Epidermal melanocyte (primary cell): ENCODE data around the gene TEX30.
"Not testable (repeated sequence)": the region's sequence is repeated elsewhere in the genome, so short reads cannot be mapped to it uniquely, and the experiment has no call there.

Source experiments
- DNase-seq: peaks from one replicate; pipeline ENCODE4 v3.0.0; 2011; ENCODE audit warnings: low spot score; ENCODE audit not compliant: insufficient read length

TEX30 gene

DNA sequence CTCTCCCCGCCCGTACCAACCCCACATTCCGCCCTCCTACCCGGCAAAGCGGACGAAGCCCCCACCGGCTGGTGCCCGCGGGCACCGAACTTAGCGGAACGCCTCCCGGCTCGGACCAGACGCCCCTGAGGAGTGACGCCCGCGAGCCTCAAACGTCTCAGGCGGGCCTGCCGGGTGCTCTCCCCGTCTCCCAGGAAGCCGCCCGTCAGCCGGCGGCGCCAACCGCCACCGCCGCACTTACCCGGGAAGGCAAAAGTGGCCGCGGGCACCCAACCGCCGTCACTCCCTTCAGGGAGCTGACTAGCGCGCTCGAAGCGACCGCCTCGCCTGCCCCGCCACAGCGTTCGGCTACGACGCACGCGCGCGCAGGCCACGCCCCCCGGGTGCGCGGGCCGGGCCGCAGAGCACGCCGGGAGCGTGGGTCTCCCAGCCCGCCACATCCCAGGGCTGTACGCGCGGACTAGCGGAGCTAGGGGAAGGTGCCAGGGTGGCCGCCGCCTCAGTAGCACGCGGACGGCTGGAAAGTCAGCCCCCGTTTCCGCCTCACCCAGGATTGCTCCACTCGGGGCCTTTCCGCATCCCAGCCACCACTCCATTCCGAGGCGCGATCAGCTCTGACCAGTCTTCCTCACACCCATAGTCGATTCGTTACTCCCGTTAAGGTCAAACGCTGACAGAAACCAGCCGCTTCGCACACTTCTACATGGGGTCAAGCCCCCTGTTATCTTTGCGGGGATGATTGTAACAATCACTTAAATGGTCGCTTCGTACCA, at the start of gene TEX30:
Gene TEX30 (minus strand): TSS at position 346 of the 773 bp plus-strand sequence. CDS start 3,760 bp downstream, outside the sequence.
- peak; percentile 62 for DNase-seq

DNA sequence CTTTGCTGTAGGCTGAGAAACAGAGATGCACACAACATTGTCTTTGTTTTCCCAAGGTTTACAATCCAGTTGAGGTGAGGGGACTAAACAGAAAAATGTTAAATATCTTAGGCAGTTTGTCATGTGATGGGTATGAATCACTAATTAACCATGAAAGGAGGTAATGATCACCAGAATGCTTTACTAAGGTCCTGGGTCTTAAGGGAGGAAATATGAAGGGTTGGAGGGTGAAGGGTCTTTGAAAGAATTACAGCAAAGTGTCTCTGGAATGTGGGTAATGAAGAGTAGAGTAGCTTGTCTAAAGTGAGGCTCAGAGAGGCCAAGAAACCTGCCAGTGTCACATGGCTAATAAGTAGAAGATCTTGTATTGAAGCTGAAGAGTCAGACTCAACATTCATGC, 44.3 kb upstream of the TEX30 start:
- no peak for DNase-seq

DNA sequence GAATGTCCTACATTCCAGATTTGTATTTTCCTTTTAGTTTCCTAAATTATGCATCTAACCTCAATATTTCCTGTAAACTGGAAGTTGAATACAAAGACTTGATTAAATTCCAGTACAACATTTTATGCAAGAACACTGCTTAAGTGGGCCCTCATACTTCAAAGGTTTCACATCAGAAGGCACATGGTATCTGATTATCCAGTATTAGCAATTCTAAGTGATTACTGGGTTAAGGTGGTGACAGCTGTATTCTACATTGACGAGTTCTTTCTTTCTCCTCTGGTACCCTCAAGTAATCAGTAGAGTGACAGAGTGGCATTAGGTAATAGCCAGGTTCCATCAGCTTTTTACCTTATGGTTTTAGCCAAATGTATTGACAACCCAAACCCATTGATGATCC, 43.7 kb upstream of the TEX30 start:
- no peak for DNase-seq

DNA sequence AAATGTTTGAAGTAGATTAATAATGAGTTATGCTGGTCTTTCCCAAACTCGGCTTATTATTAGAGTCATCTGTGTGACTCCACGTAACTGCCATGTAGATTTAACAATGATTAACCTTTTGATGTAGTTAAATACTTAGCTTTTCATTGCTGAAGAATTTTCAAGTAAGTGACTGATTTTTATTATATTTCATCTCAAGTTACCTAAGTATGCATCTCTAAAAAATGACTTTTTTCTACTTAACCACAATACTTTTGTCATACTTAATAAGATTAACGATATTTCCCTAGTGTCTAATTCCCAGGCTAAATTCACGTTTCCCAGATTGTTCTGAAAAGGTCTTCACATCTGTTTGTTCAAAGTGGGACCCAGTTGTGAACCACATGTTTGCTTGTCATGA, 43.1 kb upstream of the TEX30 start:
- no peak for DNase-seq

DNA sequence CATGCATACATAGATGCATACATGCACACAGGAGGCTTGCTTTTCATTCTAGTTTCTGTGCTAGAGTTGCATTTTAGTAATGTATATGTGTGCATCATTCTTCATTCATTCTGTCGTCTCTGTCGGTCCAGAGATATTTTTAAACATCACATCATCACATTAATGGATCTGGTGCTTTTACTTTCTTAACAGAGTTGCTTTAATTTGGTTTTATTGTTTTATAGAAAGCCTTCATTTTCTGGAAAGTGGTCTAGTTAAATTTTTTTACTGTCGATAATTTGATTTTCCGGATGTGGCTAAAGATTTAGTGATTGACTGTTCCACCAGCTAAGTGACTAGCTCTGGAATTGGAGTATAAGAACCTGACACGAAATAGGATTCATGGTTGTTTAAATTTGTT, 42.2 kb upstream of the TEX30 start:
- DNase-seq: no peak

DNA sequence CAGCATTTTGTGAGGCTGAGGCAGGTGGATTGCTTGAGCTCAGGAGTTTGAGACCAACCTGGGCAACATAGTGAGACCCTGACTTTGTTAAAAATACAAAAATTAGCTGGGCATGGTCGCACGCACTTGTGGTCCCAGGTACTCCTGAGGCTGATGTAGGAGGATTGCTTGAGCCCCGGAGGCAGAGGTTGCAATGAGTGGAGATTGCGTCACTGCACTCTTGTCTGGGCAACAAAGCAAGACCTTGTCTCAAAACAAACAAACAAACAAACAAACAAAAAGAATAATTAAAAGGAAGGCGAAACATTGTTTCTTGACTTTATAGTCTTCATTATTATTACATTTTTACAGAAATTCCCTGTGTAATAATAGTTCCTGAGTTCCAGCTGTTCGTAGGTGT, 41.2 kb upstream of the TEX30 start:
- DNase-seq: no peak

DNA sequence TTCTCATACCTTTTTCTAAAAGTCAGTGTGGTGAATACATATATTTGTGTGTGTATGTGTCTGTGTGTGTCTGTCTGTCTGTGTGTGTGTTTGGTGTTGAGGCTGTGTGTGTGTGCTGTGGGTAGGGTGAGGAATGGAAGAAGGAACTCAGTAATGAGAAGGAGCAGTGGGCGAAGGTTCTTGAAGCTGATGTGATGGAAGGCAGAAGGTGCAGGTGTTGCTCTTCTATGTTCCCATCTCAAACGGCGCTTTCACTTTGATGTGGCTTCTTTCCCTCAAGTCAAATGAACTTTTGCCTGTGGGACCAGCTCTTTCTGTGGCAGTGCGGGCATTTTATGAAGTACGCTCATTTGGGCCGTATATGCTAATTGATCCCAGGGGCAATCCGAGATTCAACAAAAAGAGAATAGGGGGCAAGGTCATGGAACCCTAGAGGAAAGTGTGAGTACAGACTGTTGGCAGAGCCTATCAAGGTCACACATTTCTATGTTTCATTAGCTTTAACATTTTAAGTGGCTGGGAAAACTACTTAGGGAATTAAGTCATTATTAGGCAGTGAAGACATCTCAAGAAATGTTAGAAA, 40.5 kb upstream of the TEX30 start:
- DNase-seq: no peak

DNA sequence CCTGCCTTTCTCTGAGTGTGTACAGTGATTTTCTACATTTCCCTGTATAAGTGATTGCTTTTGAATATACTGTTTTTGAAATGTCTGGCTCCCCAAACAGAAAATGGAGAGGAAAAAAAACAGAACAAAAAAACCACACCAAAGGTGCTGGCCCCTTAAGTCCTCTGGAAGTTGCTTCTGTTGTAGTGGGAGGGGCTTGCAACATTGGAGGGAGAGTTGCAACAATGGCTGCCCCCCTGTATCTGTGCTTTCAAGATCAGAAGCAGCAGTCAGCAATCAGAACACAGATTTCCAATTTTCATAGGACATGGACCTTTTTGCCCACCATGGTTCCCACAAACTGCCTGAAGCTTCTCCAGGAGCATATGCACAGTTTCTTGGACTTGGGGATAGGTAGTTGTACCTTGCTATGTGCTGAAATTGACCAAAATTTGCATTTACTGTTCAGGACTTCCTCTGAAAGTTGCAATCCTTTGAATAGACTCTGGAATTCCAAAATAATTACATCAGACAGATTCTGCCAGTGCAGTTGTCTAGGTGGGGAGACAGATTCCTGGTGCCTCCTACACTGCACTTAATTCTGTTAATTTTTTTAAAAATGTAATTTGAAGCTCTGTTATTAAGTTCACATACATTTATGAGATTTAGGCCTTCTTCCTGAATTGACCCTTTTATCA, 39.2 kb upstream of the TEX30 start:
- no peak for DNase-seq

DNA sequence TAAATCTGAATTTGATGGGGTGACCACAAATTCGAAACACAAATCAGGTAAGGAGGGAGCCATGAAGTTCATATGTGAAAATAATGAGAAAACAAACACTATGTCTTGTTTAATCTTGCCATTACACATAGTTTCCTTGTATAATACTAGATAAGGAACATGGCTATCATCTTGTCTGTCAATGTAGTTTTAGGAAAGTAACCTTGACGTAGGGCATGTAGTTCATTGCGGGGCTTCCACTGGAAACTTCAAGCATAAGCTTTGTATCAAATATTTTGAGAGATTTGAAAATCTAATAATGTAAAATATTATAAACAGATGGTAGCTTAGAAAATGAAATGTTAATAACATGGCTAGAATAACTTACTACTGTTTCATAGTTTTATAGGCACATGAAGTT, 34.1 kb upstream of the TEX30 start:
- DNase-seq: no peak

DNA sequence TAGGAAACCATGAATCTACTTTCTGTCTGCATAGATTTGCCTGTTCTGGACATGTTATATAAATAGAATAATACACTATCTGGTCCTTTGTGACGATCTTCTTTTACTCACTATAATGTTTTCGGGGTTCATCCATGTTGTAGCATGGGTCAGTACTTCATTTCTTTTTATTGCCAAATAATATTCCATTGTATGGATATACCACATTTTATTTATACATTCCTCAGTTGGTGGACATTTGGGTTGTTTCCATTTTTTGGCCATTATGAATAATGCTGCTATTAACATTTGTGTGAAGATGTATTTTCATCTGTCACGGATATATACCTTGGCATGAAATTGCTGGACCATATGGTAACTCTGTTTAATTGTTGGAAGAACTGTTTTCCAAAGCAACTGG, 32.1 kb upstream of the TEX30 start:
- DNase-seq: no peak

DNA sequence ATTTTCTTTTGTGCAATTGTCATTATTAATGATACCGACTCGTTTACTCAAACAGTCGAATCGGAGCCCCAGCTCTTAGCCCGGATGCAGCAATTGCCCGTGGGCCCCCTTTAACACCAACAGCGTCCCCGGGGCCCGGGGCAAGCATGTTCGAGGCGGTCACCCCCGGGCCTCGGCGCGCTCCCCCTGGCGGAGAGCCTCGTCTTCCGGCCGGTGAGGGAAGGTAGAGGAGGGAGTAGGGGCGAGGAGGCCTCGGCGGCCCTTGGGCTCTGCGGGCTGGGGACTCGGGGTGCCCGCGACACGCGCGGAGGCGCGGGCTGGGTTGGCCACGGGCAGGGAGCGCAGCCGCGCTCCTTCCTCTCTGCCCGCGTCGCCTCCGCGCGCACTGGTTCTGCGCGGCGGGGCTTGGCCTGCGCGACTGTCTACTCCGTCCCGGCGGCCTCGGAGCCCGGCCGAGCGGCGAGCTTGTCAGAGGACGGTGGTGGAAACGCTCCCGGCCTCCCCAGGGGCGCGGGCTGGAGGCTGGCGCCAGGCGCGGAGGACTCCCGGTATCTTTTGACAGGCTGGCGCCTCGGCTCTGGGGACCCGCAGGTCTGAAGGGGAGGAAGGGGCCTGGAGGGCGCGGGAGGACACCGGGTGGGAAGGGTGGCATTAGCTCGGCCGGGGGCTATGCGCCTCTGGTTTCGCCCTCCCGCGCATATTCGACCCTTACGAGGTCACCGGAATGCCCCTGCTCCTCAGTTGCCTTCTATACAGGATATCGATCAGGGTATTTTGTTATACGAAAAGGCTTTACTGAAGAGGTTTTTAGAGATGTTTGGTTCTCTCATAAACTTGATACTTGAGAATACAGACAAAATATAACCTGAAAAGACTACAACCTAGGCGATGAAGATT, 26.8 kb upstream of the TEX30 start:
- DNase-seq: peak; percentile 77

DNA sequence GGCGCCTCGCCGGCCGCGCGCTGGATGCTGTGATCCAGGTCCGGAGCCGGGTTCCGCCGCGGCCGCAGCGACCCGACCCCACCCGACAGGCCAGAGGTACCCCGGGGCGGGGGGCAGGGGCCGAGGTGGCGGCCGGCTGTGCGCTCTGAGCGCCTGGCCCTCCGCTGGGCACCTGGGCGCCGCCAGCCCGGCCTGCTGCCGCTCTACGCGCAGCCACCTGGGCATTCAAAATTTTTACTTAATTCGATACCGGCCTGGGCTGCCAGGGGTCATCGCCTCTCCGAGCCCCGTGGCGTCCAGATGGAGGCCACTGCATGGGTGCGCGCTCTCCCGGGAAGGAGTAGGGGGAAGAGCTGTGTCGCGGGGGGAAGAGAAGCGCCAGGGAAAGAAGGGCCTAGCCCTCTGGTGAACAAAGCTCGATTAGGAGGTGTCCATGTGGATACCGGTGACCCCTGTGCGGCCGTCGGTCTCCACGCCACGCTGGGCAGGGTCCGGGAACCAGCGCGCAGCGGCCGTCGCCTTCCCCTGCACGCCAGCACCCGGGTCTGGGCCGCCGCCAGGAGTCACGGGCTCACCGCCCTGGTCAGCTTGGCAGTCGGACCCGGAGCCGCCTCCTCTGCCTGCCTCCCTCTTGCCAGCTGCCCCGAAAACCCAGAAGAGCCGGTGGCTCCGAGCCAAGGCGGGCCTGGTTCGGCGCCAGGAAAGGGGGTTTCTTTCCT, 26.0 kb upstream of the TEX30 start:
- peak; percentile 19 for DNase-seq

DNA sequence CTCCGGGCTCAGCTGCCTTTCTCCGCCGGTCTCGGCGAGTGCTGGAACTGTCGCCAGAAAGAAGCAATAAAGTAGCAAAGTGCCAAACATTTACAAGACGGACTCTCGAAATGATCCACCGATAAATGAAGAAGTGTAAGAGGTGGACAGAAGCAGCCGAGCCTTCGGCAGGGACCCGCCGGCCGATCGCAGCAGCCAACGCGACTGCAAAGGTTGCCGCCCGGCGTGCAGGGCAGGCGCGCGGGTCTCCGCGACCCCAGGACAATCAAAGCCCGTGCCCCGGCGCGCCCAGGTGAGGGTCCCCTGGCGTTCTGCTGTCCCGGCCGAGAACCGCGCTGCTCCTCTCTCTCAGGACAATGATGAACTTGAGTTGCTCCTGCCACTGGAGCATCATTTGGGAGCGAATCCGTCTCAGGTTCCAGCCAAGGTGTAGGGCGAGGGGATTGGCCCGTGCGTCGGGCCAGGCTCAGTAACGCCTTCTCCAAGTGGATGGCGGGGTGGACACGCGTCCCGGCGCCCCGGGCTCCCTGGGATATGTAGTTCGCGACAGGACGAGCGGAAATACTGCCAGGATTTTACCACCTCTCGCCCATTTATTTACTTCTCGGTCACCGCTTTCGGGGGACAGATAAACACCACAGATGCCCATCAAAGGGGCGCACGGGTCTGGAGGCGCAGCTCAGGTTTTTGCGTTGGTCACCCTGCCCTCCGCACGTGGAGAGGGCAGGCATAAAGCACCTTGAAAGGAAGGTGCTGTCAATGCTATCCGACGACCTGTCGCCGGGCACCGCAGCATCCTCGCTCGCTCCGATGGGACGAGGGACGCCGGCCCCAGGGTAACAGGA, 25.2 kb upstream of the TEX30 start, which contains the start of the genes BIVM and POGLUT2:
Gene BIVM (plus strand): TSS at position 539 of the 845 bp plus-strand sequence. CDS start 8,149 bp downstream, outside the sequence.
Gene POGLUT2 (minus strand): TSS at position 396 of the 845 bp plus-strand sequence. CDS start 306 bp downstream, at position 90.
- peak; percentile 78 for DNase-seq

DNA sequence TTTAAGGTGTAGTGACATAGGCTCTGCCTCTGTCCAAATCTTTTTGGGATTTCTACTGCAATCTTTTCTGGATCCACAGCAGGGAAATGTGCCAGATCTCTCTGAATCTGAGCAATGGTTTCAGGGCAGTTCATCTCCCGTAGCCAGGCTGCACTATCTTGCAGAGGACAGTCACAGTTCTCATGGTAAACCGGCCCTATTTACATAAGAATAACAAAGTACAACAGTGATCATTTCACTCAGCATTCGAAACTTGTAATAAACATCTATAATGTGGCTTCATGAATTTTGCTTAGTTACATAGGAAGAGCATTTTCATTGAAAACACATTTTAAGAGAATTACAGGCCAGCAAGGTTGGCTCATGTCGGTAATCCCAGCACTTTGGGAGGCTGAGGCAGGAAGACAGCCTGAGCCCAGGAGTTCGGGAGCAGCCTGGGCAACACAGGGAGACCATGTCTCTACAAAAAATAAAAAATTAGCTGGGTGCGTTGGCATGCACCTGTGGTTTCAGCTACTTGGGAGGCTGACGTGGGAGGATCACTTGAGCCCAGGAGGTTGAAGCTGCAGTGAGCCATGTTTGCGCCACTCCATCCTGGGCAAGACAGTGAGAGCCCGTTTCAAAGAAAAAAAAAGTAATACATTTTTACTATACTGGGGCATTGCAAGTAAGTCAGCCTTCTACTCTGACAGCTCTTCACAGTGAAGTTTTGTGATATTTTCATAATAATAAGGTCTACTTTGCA, 20.2 kb upstream of the TEX30 start:
- DNase-seq: no peak

DNA sequence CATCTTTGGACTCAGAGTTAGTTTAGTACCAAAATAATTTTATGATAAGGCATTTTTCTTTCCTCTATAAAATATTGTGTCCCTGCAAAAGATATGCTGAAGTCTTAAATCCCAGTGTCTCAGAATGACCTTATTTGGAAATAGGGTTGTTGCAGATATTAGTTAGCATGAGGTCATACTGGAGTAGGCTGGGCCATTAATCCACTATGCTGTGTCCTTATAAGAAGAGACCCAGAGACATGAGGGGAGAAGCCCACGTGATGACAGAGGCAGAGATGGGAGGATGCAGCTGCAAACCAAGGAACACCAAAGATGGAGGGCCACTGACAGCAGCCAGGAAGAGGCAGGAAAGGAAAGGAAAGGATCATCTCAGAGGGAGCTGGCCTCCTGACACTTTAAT, 18.8 kb upstream of the TEX30 start:
- no peak for DNase-seq

DNA sequence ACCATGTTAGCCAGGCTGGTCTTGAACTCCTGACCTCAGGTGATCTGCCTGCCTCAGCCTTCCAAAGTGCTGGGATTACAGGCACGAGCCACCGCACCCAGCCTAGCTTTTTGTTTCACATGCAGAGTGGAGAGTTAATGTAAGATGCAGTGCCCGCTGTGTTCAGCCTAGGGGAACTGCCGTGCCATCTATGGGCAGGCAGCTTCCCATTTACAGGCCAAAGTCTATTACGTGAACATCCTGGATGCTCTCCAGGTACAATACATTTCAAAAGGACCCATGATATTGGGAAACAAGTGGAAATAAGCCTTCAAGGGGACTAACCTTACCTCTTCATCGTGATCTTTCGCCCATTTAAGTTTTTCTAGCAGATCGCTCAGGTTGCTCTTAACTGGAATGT, 15.1 kb upstream of the TEX30 start:
- DNase-seq: no peak

DNA sequence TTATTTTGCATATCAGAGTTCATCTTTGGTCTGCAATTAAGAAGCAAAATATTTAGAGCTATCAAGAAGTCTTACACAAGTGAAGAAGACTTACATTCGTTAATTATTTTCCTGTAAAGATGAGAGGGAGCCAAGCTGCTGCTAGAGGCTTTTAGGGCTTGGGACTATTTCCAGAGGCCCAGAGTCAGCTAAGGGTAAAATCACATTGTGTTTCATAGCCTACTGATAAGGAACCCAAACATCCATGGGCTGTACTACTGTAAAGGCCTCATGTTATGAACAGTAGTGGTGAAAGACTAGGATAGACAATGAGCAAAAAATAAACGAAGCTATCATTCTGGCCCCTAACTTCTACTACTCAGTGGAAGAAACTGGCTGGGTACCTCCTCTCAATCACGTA, 10.9 kb upstream of the TEX30 start:
- DNase-seq: no peak

DNA sequence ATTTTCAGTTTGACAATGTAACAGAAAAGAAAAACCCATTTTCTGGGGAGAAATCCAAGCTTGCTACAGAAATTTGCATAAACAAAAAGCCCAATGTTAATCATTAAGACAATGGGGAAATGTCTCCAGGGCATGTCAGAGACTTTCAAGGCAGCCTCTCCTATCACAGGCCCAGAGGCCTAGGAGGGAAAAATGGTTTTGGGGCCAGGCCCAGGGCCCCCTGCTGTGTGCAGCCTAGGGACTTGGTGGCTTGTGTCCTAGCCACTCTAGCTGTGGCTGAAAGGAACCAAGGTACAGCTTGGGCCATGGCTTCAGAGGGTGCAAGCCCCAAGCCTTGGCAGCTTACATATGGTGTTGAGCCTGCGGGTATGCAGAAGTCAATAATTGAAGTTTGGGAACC, 8.0 kb upstream of the TEX30 start:
- no peak for DNase-seq

DNA sequence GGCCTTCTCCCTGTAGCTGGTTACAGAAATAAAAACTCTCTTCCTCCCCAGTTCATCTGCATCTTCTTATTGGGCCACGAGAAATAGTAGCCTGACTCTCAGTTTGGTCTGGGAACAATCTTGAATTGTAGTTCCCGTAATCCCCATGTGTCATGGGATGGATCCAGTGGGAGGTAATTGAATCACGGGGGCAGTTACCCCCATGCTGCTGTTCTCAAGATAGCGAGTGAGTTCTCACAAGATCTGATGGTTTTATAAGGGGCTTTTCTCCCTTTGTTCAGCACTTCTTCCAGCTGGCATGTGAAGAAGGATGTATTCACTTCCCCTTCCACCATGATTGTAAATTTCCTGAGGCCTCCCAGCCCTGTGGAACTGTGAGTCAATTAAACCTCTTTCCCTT, 7.1 kb upstream of the TEX30 start:
- DNase-seq: not testable (repeated sequence)
